Uterus (tissue), 4 donors: Measurements from ENCODE around the gene RAB8A. TPM values are rescaled to one million over a fixed set of nuclear protein-coding genes. Genes with fewer than 3 reads are reported as not detected.

Experiments used
- DNase-seq, 2 donors: peaks; one replicate each; pipeline ENCODE4 v3.0.0-alpha.2; 2019 to 2020
- H3K27ac ChIP-seq, 2 donors: fragments of 200-600 bp; sonication (generic); 1 replicate in 1 of 2; 2 replicates in 1 of 2; pipeline ENCODE4 v1.5.1; 2016 to 2018
- H3K27me3 ChIP-seq, 2 donors: fragments of 200-600 bp; sonication (generic); one replicate each; pipeline ENCODE4 v1.5.1; 2018 to 2019; ENCODE audit warnings: control low read depth in 1 of 2
- H3K36me3 ChIP-seq, 2 donors: fragments of 200-600 bp; sonication (generic); one replicate each; pipeline ENCODE4 v1.5.1; 2019; ENCODE audit warnings: control low read depth in 1 of 2
- H3K4me1 ChIP-seq, 2 donors: fragments of 200-600 bp; sonication (generic); one replicate each; pipeline ENCODE4 v1.5.1; 2018 to 2019; ENCODE audit warnings: control low read depth in 1 of 2
- H3K4me3 ChIP-seq, 2 donors: fragments of 200-600 bp; sonication (generic); 1 replicate in 1 of 2; 2 replicates in 1 of 2; pipeline ENCODE4 v1.5.1; 2018 to 2019; ENCODE audit warnings: mild to moderate bottlenecking in 1 of 2
- H3K9me3 ChIP-seq, 2 donors: fragments of 200-600 bp; sonication (generic); one replicate each; pipeline ENCODE4 v1.5.1; 2019; ENCODE audit warnings: control low read depth in 1 of 2
- POLR2A ChIP-seq, 2 donors: fragments of 450-650 bp; IDR thresholded peaks; one replicate each; pipeline ENCODE4 v1.6.1; 2016; ENCODE audit warnings: antibody characterized with exemption in 2 of 2, mild to moderate bottlenecking in 1 of 2, moderate library complexity in 1 of 2
- intact Hi-C: fragments of 100-400 bp; cut with DNase I; formaldehyde crosslinking; loops from one replicate; pipeline ENCODE4 v1.15.1; 2023; ENCODE audit warnings: low total_unique reads
- total RNA-seq, 4 donors: library from RNA; depleted of rRNA in 3 of 4; stranded (reverse); fragments of >200 nt in 3 of 4; gene quantifications; one replicate each; pipeline versions ENCODE4 v1.1.0 to v1.2.4, GENCODE V29; 2014 to 2023
- TF ChIP-seq, protein P1 (sequence below), 4 experiments: fragments of 200-600 bp in 2 of 4; fragments of 450-650 bp in 2 of 4; sonication (generic) in 2 of 4; IDR thresholded peaks; one replicate each; pipeline ENCODE4 v1.5.1; 2016 to 2019; ENCODE audit warnings: antibody characterized with exemption in 4 of 4, mild to moderate bottlenecking in 2 of 4, moderate library complexity in 1 of 4
- donor health status: DM: yes; HTN: yes; CAD: no.

Gene RAB8A
- total RNA-seq, 4 donors from 2014 or later, result 13.3 to 67.4 (median 40.7) TPM

- H3K36me3 ChIP-seq, result no peaks in the 10 kb centered on the region
- H3K27ac ChIP-seq, result no peak overlapping the region
- no peak overlapping the region for H3K4me3 ChIP-seq
- no peaks in the 10 kb centered on the region for H3K9me3 ChIP-seq
- intact Hi-C loops, result no loop called here
- DNase-seq, result no peak
- TF ChIP-seq POLR2A (IDR thresholded peaks at IDR 0.05), result no peak
- TF ChIP-seq, protein P1, sequence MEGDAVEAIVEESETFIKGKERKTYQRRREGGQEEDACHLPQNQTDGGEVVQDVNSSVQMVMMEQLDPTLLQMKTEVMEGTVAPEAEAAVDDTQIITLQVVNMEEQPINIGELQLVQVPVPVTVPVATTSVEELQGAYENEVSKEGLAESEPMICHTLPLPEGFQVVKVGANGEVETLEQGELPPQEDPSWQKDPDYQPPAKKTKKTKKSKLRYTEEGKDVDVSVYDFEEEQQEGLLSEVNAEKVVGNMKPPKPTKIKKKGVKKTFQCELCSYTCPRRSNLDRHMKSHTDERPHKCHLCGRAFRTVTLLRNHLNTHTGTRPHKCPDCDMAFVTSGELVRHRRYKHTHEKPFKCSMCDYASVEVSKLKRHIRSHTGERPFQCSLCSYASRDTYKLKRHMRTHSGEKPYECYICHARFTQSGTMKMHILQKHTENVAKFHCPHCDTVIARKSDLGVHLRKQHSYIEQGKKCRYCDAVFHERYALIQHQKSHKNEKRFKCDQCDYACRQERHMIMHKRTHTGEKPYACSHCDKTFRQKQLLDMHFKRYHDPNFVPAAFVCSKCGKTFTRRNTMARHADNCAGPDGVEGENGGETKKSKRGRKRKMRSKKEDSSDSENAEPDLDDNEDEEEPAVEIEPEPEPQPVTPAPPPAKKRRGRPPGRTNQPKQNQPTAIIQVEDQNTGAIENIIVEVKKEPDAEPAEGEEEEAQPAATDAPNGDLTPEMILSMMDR (IDR thresholded peaks at IDR 0.05), result no peak
- no peaks in the 10 kb centered on the region for H3K4me1 ChIP-seq
- H3K27me3 ChIP-seq, result no peaks in the 10 kb centered on the region
Measured at GRCh38 chr19:16121141-16121540, 9.5 kb downstream of the RAB8A start.

GRCh38 chr19:16121967-16122366, 10.3 kb downstream of the RAB8A start:
- no peak overlapping the region for H3K4me3 ChIP-seq
- H3K36me3 ChIP-seq, result no peaks in the 10 kb centered on the region

GRCh38 chr19:16124953-16125352, 13.3 kb downstream of the RAB8A start:
- intact Hi-C loops, result no loop called here

More at GRCh38 chr19:16121967-16122366, 10.3 kb downstream of the RAB8A start:
- TF ChIP-seq POLR2A (IDR thresholded peaks at IDR 0.05), result no peak
- TF ChIP-seq, protein P1 (IDR thresholded peaks at IDR 0.05), result no peak
- DNase-seq, result no peak
- Histone ChIP-seq H3K27ac (no peak overlapping the region), H3K9me3 (no peaks in the 10 kb centered on the region), H3K4me1 (no peaks in the 10 kb centered on the region), H3K27me3 (no peaks in the 10 kb centered on the region)
- intact Hi-C loops, result no loop called here

DNA sequence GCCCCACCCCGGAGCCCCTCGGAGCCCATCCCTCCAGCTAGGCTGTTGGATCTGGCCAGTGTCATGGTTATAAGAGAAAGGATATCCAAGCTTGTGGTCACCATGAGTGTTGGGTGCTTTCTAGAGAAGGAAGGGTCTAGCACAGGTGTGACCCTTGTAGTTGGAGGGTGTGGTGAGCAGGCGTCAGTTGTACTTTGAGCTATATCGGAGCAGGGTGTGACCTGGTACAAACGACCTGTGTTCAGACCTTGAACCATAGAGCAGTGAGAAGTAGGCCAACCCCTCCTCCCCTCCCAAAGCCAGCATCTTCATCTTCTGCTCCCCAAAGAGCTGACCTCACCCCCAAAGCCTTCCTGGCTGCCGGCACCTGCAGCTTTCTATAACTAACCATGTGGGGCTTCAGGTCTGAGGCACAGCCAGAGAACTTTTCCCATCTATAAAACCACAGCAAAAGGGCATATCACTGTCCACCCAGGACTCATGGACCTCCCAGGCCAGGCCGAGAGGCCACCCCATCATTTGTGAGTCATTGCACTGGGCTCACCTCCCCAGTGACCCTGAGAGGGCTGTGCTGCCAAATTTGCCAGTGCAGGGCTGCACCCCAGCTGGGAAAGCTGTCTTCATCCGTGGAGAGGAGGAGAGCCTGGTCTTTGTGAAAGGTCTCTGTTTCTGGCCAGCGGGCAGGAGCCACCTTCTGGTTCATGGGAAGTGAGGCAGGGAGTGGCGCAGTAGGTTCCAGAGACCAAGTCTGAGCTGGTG, 14.2 kb downstream of the RAB8A start:
- H3K4me3 ChIP-seq, result no peak overlapping the region
- no peak for TF ChIP-seq POLR2A (IDR thresholded peaks at IDR 0.05)
- TF ChIP-seq, protein P1 (IDR thresholded peaks at IDR 0.05), result no peak
- H3K36me3 ChIP-seq, result no peaks in the 10 kb centered on the region
- no peaks in the 10 kb centered on the region for H3K27me3 ChIP-seq
- intact Hi-C loops, result no loop called here
- no peaks in the 10 kb centered on the region for H3K9me3 ChIP-seq
- H3K27ac ChIP-seq, result no peak overlapping the region
- no peak for DNase-seq
- H3K4me1 ChIP-seq, result no peaks in the 10 kb centered on the region

More at GRCh38 chr19:16124953-16125352, 13.3 kb downstream of the RAB8A start:
- Histone ChIP-seq H3K4me3 (no peak overlapping the region), H3K36me3 (no peaks in the 10 kb centered on the region), H3K27ac (no peak overlapping the region), H3K9me3 (no peaks in the 10 kb centered on the region), H3K27me3 (no peaks in the 10 kb centered on the region), H3K4me1 (no peaks in the 10 kb centered on the region)
- TF ChIP-seq POLR2A (IDR thresholded peaks at IDR 0.05), result no peak
- TF ChIP-seq, protein P1 (IDR thresholded peaks at IDR 0.05), result no peak
- DNase-seq, result no peak

DNA sequence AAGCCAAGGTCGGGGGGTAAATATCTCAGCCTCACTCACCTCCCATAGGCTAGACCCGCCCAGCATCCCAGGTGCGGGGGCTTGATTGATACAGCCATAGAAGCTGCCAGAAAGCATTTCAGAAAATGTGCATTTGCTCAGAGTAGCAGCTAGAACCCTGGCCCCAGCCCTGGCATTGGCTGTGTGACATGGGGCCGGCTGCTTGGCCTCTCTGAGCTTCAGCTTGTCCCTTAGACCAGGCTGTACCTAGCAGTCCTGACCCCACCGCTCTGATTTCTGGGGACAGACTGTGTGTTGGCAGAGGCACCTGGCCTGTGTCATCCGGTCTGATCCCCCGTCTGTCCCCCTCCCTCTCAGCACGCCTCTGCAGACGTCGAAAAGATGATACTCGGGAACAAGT, 15.4 kb downstream of the RAB8A start:
- no peaks in the 10 kb centered on the region for H3K9me3 ChIP-seq
- intact Hi-C loops, result no loop called here
- H3K27me3 ChIP-seq, result no peaks in the 10 kb centered on the region
- H3K4me3 ChIP-seq, result no peak overlapping the region
- no peaks in the 10 kb centered on the region for H3K4me1 ChIP-seq
- H3K36me3 ChIP-seq, result no peaks in the 10 kb centered on the region
- H3K27ac ChIP-seq, result no peak overlapping the region
- DNase-seq, result no peak
- TF ChIP-seq POLR2A (IDR thresholded peaks at IDR 0.05), result no peak
- TF ChIP-seq, protein P1 (IDR thresholded peaks at IDR 0.05), result no peak
